ENCODE results near the gene C1QTNF7.

The C1QTNF7 gene

DNA sequence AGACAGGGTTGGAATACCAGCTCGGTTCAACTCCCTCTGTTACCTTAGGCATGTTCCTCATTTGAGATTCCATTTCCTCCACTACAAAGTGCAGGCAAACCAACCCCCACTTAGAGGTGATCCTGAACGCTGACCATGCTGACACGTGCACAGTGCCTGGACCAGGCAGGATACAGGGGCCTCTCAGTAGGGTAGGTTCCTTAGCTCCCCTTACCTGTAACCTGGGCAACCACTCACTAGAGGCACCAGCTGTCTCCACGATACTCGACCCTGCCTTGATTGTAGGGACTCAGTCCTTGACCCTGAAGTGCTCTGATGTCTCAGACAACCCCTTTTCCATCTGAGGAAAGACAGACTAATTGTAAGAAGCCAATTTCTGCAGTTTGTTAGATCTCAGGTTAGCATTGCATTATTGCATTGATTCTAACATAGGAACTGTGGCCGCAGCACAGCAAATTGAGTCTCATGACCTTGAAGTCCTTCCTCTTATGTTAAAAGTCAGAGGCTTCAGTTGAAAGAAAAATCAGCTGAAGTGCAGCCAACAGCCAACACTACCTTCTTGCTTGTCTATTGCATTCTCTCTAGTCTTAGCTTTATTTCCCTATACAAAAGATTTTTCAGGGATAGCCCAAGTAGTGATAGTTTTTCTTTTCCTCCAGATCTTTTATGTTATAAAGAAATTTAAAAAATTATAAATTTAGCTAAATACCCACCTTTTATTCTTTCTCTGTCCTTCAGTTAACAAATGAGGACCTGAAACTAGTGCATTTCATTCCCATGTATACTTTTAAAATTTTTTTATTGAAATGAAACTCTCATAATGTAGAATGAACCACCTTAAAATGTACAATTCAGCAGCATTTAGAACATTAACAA, 11.2 kb upstream of the C1QTNF7 start:
- no peak for TF ChIP-seq YY1 (IDR thresholded peaks at IDR 0.05; ENCODE audit: low read depth)
- TF ChIP-seq TEAD4 (IDR thresholded peaks at IDR 0.05), result no peak
- TF ChIP-seq CEBPB (IDR thresholded peaks at IDR 0.05), result no peak
- TF ChIP-seq RAD21 (IDR thresholded peaks at IDR 0.05; ENCODE audit: low read depth), result no peak
- no peak for TF ChIP-seq EGR1 (IDR thresholded peaks at IDR 0.05)
- TF ChIP-seq, protein P1, sequence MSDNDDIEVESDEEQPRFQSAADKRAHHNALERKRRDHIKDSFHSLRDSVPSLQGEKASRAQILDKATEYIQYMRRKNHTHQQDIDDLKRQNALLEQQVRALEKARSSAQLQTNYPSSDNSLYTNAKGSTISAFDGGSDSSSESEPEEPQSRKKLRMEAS (IDR thresholded peaks at IDR 0.05), result no peak
- TF ChIP-seq CREB1 (IDR thresholded peaks at IDR 0.05; ENCODE audit: low read depth), result no peak
- no peak for TF ChIP-seq NFIC (IDR thresholded peaks at IDR 0.05)
- TF ChIP-seq FOXM1 (IDR thresholded peaks at IDR 0.05; ENCODE audit: borderline replicate concordance, low read depth), result no peak
- no peak for TF ChIP-seq ZBTB7A (IDR thresholded peaks at IDR 0.05; ENCODE audit: low read depth)
- TF ChIP-seq EP300 (IDR thresholded peaks at IDR 0.05; ENCODE audit: borderline replicate concordance), result no peak

DNA sequence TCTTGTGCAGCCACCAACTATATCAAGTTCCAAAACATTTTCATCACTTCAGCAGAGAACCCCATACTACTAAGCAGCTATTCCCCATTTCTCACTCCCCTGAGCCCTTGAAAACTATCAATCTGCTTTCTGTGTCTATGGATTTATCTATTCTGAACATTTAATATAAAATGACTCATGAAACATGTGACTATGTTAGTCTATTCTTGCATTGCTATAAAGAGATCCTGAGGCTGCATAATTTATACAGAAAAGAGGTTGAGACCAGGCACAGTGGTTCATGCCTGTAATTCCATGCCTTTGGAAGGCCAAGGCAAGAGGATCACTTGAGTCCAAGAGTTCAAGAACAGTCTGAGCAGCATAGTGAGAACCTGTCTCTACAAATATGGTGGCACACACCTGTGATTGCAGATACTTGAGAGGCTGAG, 10.6 kb upstream of the C1QTNF7 start:
- TF ChIP-seq NFIC (IDR thresholded peaks at IDR 0.05) (no peak), CEBPB (IDR thresholded peaks at IDR 0.05) (no peak), EGR1 (IDR thresholded peaks at IDR 0.05) (no peak), YY1 (IDR thresholded peaks at IDR 0.05; ENCODE audit: low read depth) (no peak), TAF1 (IDR thresholded peaks at IDR 0.05; ENCODE audit: low read depth) (no peak), RAD21 (IDR thresholded peaks at IDR 0.05; ENCODE audit: low read depth) (no peak), TCF12 (IDR thresholded peaks at IDR 0.05; ENCODE audit: low read depth) (no peak), TEAD4 (IDR thresholded peaks at IDR 0.05) (no peak), CREB1 (IDR thresholded peaks at IDR 0.05; ENCODE audit: low read depth) (no peak), ZBTB7A (IDR thresholded peaks at IDR 0.05; ENCODE audit: low read depth) (no peak), FOXM1 (IDR thresholded peaks at IDR 0.05; ENCODE audit: borderline replicate concordance, low read depth) (no peak), EP300 (IDR thresholded peaks at IDR 0.05; ENCODE audit: borderline replicate concordance) (no peak)
- TF ChIP-seq, protein P2, sequence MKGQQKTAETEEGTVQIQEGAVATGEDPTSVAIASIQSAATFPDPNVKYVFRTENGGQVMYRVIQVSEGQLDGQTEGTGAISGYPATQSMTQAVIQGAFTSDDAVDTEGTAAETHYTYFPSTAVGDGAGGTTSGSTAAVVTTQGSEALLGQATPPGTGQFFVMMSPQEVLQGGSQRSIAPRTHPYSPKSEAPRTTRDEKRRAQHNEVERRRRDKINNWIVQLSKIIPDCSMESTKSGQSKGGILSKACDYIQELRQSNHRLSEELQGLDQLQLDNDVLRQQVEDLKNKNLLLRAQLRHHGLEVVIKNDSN (IDR thresholded peaks at IDR 0.05), result no peak
- TF ChIP-seq, protein P1 (IDR thresholded peaks at IDR 0.05), result no peak
- TF ChIP-seq, protein P3, sequence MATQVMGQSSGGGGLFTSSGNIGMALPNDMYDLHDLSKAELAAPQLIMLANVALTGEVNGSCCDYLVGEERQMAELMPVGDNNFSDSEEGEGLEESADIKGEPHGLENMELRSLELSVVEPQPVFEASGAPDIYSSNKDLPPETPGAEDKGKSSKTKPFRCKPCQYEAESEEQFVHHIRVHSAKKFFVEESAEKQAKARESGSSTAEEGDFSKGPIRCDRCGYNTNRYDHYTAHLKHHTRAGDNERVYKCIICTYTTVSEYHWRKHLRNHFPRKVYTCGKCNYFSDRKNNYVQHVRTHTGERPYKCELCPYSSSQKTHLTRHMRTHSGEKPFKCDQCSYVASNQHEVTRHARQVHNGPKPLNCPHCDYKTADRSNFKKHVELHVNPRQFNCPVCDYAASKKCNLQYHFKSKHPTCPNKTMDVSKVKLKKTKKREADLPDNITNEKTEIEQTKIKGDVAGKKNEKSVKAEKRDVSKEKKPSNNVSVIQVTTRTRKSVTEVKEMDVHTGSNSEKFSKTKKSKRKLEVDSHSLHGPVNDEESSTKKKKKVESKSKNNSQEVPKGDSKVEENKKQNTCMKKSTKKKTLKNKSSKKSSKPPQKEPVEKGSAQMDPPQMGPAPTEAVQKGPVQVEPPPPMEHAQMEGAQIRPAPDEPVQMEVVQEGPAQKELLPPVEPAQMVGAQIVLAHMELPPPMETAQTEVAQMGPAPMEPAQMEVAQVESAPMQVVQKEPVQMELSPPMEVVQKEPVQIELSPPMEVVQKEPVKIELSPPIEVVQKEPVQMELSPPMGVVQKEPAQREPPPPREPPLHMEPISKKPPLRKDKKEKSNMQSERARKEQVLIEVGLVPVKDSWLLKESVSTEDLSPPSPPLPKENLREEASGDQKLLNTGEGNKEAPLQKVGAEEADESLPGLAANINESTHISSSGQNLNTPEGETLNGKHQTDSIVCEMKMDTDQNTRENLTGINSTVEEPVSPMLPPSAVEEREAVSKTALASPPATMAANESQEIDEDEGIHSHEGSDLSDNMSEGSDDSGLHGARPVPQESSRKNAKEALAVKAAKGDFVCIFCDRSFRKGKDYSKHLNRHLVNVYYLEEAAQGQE (IDR thresholded peaks at IDR 0.05; ENCODE audit: low read depth), result no peak

DNA sequence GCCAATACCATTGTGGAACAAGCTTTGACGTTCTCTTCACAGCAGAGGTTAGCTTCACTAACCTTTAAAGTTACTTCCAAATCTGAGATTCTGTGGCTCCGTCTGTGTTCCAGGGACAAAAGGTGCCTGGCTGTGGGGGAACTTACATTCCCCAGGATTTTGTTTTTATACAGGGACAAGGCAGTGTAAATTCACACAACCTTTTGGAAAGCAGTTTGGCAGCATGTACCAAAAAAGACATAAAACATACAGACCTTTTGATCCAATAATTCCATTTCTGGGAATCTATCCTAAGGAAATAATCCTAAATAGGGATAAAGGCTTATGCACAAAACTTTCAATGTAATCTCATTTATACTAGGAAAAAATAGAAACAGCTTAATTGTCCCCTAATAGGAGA, 8.9 kb upstream of the C1QTNF7 start:
- TF ChIP-seq TEAD4 (IDR thresholded peaks at IDR 0.05) (no peak), TAF1 (IDR thresholded peaks at IDR 0.05; ENCODE audit: low read depth) (no peak), ZBTB7A (IDR thresholded peaks at IDR 0.05; ENCODE audit: low read depth) (no peak), CREB1 (IDR thresholded peaks at IDR 0.05; ENCODE audit: low read depth) (no peak), RAD21 (IDR thresholded peaks at IDR 0.05; ENCODE audit: low read depth) (no peak), YY1 (IDR thresholded peaks at IDR 0.05; ENCODE audit: low read depth) (no peak), CEBPB (IDR thresholded peaks at IDR 0.05) (no peak), EP300 (IDR thresholded peaks at IDR 0.05; ENCODE audit: borderline replicate concordance) (no peak), TCF12 (IDR thresholded peaks at IDR 0.05; ENCODE audit: low read depth) (no peak), FOXM1 (IDR thresholded peaks at IDR 0.05; ENCODE audit: borderline replicate concordance, low read depth) (no peak), NFIC (IDR thresholded peaks at IDR 0.05) (no peak), EGR1 (IDR thresholded peaks at IDR 0.05) (no peak)
- TF ChIP-seq, protein P2 (IDR thresholded peaks at IDR 0.05), result no peak
- TF ChIP-seq, protein P3 (IDR thresholded peaks at IDR 0.05; ENCODE audit: low read depth), result no peak
- TF ChIP-seq, protein P1 (IDR thresholded peaks at IDR 0.05), result no peak

DNA sequence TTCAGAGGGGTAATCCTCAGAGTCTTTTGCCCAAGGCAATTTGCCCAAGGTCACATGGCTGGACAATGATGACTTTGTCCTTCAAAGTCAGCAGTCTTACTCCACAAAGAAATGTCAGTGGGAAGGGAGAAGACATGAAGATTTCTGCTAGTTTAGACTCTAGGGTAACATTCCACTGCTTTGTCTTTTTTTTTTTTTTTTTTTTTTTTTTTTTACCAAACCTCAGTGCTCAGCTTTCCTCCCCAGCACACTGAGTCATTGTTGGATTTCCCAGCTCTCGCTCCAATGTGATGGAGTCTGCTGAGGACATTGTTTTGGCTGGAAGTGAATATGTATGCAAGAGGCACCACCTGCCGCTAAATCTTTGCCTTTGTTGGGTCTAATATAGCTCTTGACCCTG, 7.2 kb upstream of the C1QTNF7 start:
- TF ChIP-seq EGR1 (IDR thresholded peaks at IDR 0.05), result no peak
- no peak for TF ChIP-seq YY1 (IDR thresholded peaks at IDR 0.05; ENCODE audit: low read depth)
- TF ChIP-seq NFIC (IDR thresholded peaks at IDR 0.05), result no peak
- TF ChIP-seq, protein P2 (IDR thresholded peaks at IDR 0.05), result no peak
- no peak for TF ChIP-seq TEAD4 (IDR thresholded peaks at IDR 0.05)
- no peak for TF ChIP-seq CREB1 (IDR thresholded peaks at IDR 0.05; ENCODE audit: low read depth)
- TF ChIP-seq, protein P1 (IDR thresholded peaks at IDR 0.05), result no peak
- no peak for TF ChIP-seq ZBTB7A (IDR thresholded peaks at IDR 0.05; ENCODE audit: low read depth)
- TF ChIP-seq, protein P3 (IDR thresholded peaks at IDR 0.05; ENCODE audit: low read depth), result no peak
- no peak for TF ChIP-seq CEBPB (IDR thresholded peaks at IDR 0.05)
- TF ChIP-seq TCF12 (IDR thresholded peaks at IDR 0.05; ENCODE audit: low read depth), result no peak
- no peak for TF ChIP-seq FOXM1 (IDR thresholded peaks at IDR 0.05; ENCODE audit: borderline replicate concordance, low read depth)

All from Ishikawa (cell line).